NOMO-1 (cell line): Measurements from ENCODE around the gene CRLF1.
A peak's percentile ranks its signal among the peaks of the same experiment; 100 is the strongest.

Experiments
- DNase-seq, 2 experiments: peaks; one replicate each; lab custom pipeline; 2025; ENCODE audit not compliant: unreplicated experiment in 2 of 2; lab: John Stamatoyannopoulos, UW

The CRLF1 gene

GRCh38 chr19:18559685-18560084 is 46.9 kb downstream of the CRLF1 start:
- DNase-seq = no peak

GRCh38 chr19:18558604-18559003 is 48.0 kb downstream of the CRLF1 start:
- DNase-seq = no peak

GRCh38 chr19:18558202-18558555 is 48.4 kb downstream of the CRLF1 start:
- DNase-seq = no peak

- peak; percentile 95 to 99 for DNase-seq
Measured at GRCh38 chr19:18557411-18558201, 49.0 kb downstream of the CRLF1 start, which contains the start of gene KXD1. Gene KXD1, plus strand, starts transcription at chr19:18557870. Its CDS starts 4,187 bp downstream, at chr19:18562057.

- DNase-seq = no peak
Measured at GRCh38 chr19:18551631-18552030, 55.0 kb downstream of the CRLF1 start.

GRCh38 chr19:18543814-18544475 is 62.7 kb downstream of the CRLF1 start:
- peak; percentile 83 to 96 for DNase-seq
